ENCODE data around the gene CPNE6. TPM values are rescaled to one million over a fixed set of nuclear protein-coding genes. Genes with fewer than 3 reads are reported as not detected.
"Not testable (repeated sequence)": the region's sequence is repeated elsewhere in the genome, so short reads cannot be mapped to it uniquely, and the experiment has no call there.

CPNE6 gene
- total RNA-seq, 1 donor from 2014 or later, result not detected

DNA sequence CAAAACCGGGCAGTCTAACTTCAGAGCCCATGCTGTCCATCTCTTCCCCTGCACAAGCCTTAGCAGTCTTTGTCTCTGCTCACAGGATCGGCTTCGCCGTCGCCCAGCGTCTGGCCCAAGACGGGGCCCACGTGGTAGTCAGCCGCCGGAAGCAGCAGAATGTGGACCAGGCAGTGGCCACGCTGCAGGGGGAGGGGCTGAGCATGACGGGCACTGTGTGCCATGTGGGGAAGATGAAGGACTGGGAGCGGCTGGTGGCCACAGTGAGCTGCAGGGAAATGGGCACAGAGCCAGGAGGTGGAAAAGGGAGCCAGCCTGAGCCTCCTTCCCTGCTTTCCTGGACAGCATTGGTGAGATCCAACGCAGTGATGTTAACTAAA is 33.7 kb upstream of the CPNE6 start:
- DNase-seq (ENCODE audit: extremely low spot score, unreplicated experiment), result no peak
- Mint-ChIP-seq H3K4me3 (no peak overlapping the region), H3K36me3 (no peaks in the 10 kb centered on the region), H3K4me1 (ENCODE audit: unreplicated experiment) (peaks cover 7% of the 10 kb centered on the region), H3K27me3 (peaks cover 3% of the 10 kb centered on the region), H3K9me3 (no peaks in the 10 kb centered on the region), H3K27ac (no peak overlapping the region)
- TF ChIP-seq CTCF (conservative IDR thresholded peaks at IDR 0.05), result no peak

DNA sequence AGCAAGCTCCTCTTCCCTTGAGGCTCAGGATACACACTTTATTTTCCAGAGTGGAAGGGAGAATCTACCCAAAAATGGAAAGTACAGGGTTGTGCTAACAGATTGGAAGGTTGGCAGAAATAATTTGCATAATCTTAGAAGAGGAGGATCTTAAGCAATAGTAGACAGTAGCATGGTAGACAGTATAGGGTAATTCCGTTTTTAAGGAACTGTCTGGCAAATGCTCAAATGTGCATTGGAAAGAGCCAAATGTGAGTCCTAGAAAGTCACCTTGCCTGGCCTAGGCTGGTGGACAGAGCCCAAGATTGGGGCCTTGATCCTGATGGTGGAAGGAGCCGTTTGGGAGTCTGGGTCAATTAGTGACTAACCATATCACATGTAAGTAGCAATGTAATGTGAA is 32.7 kb upstream of the CPNE6 start:
- Mint-ChIP-seq H3K27ac (no peak overlapping the region), H3K4me1 (ENCODE audit: unreplicated experiment) (peaks cover 7% of the 10 kb centered on the region), H3K9me3 (no peaks in the 10 kb centered on the region), H3K36me3 (no peaks in the 10 kb centered on the region), H3K27me3 (peaks cover 3% of the 10 kb centered on the region), H3K4me3 (no peak overlapping the region)
- DNase-seq (ENCODE audit: extremely low spot score, unreplicated experiment), result no peak
- no peak for TF ChIP-seq CTCF (conservative IDR thresholded peaks at IDR 0.05)

- TF ChIP-seq CTCF (conservative IDR thresholded peaks at IDR 0.05), result no peak
- Mint-ChIP-seq H3K36me3 (no peaks in the 10 kb centered on the region), H3K4me3 (no peak overlapping the region), H3K27me3 (peaks cover 7% of the 10 kb centered on the region), H3K9me3 (no peaks in the 10 kb centered on the region), H3K4me1 (ENCODE audit: unreplicated experiment) (peaks cover 7% of the 10 kb centered on the region), H3K27ac (no peak overlapping the region)
- DNase-seq (ENCODE audit: extremely low spot score, unreplicated experiment), result no peak
Observed at GRCh38 chr14:24040692-24041091, 30.7 kb upstream of the CPNE6 start.

DNA sequence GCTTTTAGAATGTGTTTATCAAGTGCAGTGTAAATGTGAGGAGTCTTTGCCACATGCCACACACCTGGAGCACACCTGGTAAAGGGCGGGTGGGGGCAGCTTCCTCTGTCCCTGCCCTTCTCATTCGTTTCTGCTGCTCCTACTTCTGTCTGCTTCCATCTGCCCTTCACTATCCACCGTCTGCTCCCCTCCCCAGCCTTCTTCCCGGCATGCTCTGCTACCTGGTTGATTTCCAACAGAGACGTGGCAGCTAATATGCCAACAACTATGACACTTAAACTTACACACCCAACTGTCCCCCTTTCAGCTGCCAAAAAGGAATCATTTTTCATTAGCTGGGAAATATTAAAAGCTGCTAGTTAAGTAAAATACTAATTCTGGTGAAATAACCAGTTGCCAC is 28.6 kb upstream of the CPNE6 start:
- TF ChIP-seq CTCF (conservative IDR thresholded peaks at IDR 0.05), result no peak
- Mint-ChIP-seq H3K9me3 (no peaks in the 10 kb centered on the region), H3K4me3 (no peak overlapping the region), H3K36me3 (no peaks in the 10 kb centered on the region), H3K4me1 (ENCODE audit: unreplicated experiment) (no peaks in the 10 kb centered on the region), H3K27ac (no peak overlapping the region), H3K27me3 (peaks cover 10% of the 10 kb centered on the region)
- DNase-seq (ENCODE audit: extremely low spot score, unreplicated experiment), result no peak

DNA sequence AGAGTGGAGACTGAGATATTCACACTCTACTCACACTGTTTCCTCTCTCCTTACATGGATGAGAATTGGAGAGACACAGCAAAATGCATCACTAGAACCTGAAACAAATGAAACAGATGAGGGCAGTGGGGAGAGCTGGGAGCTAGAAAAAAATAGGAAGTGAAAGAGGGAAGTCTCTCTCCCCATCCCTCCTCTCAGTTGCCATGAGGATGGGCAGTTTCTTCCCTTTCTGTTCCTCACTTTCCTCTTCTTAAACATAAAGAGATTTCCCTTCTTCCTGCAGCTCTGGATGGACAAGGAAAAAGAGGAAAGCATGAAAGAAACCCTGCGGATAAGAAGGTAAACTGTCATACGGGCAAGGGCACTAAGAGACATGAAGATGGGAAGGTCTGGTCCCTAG is 22.4 kb upstream of the CPNE6 start:
- not testable (repeated sequence) for H3K36me3 Mint-ChIP-seq; H3K4me3 Mint-ChIP-seq; H3K9me3 Mint-ChIP-seq; H3K27ac Mint-ChIP-seq; DNase-seq (ENCODE audit: extremely low spot score, unreplicated experiment)
- Mint-ChIP-seq H3K4me1 (ENCODE audit: unreplicated experiment) (peaks cover 13% of the 10 kb centered on the region), H3K27me3 (peaks cover 57% of the 10 kb centered on the region)

- H3K36me3 Mint-ChIP-seq; H3K9me3 Mint-ChIP-seq; DNase-seq (ENCODE audit: extremely low spot score, unreplicated experiment): not testable (repeated sequence)
- Mint-ChIP-seq H3K27ac (peak overlapping the region; percentile 44), H3K27me3 (peaks cover 56% of the 10 kb centered on the region), H3K4me1 (ENCODE audit: unreplicated experiment) (peaks cover 13% of the 10 kb centered on the region), H3K4me3 (peak overlapping the region; percentile 89)
Observed at GRCh38 chr14:24050753-24051152, 20.6 kb upstream of the CPNE6 start.

- peak; percentile 70 for DNase-seq (ENCODE audit: extremely low spot score, unreplicated experiment)
- peak overlapping the region; percentile 44 for H3K27ac Mint-ChIP-seq
- TF ChIP-seq CTCF (conservative IDR thresholded peaks at IDR 0.05), result no peak
- H3K36me3 Mint-ChIP-seq, result no peaks in the 10 kb centered on the region
- peaks cover 53% of the 10 kb centered on the region for H3K27me3 Mint-ChIP-seq
- H3K9me3 Mint-ChIP-seq, result no peaks in the 10 kb centered on the region
- peaks cover 13% of the 10 kb centered on the region for H3K4me1 Mint-ChIP-seq (ENCODE audit: unreplicated experiment)
- peak overlapping the region; percentile 89 for H3K4me3 Mint-ChIP-seq
Observed at GRCh38 chr14:24051176-24051788, 20.1 kb upstream of the CPNE6 start.

All from type B pancreatic cell (in vitro differentiated cells).